Vagina (tissue), 2 donors: ENCODE results near the gene HOTAIR.

Experiments
- CTCF ChIP-seq, 3 experiments: fragments of 450-650 bp in 2 of 3; fragments of 200-600 bp in 1 of 3; sonication (generic) in 1 of 3; IDR thresholded peaks; one replicate each; pipeline ENCODE4 v1.5.1; 2017 to 2019; ENCODE audit warnings: antibody characterized with exemption in 3 of 3, mild to moderate bottlenecking in 2 of 3, moderate library complexity in 2 of 3
- POLR2AphosphoS5 ChIP-seq, 2 donors: sonication (generic); formaldehyde crosslinking; IDR thresholded peaks; one replicate each; pipeline ENCODE4 v1.9.0; 2017; ENCODE audit warnings: antibody characterized with exemption in 2 of 2, mild to moderate bottlenecking in 2 of 2, low read depth in 1 of 2; ENCODE audit not compliant: insufficient read depth in 1 of 2

GRCh38 chr12:53949631-53950436, 24.9 kb downstream of the HOTAIR start:
- no peak for TF ChIP-seq CTCF (IDR thresholded peaks at IDR 0.05)
- no peak for TF ChIP-seq POLR2AphosphoS5 (IDR thresholded peaks at IDR 0.05; ENCODE audit: insufficient read depth in 1 of 2, low read depth in 1 of 2)
